GM21526 (cell line): ENCODE measurements around the gene SNHG17.
"Not testable (repeated sequence)": the region's sequence is repeated elsewhere in the genome, so short reads cannot be mapped to it uniquely, and the experiment has no call there.

ENCODE experiments used
- ATAC-seq: cut with Tn5 transposase; IDR thresholded peaks from one replicate; pipeline ENCODE4 v1.9.1; 2021; ENCODE audit warnings: moderate library complexity; ENCODE audit not compliant: unreplicated experiment, low FRiP score

SNHG17 gene

DNA sequence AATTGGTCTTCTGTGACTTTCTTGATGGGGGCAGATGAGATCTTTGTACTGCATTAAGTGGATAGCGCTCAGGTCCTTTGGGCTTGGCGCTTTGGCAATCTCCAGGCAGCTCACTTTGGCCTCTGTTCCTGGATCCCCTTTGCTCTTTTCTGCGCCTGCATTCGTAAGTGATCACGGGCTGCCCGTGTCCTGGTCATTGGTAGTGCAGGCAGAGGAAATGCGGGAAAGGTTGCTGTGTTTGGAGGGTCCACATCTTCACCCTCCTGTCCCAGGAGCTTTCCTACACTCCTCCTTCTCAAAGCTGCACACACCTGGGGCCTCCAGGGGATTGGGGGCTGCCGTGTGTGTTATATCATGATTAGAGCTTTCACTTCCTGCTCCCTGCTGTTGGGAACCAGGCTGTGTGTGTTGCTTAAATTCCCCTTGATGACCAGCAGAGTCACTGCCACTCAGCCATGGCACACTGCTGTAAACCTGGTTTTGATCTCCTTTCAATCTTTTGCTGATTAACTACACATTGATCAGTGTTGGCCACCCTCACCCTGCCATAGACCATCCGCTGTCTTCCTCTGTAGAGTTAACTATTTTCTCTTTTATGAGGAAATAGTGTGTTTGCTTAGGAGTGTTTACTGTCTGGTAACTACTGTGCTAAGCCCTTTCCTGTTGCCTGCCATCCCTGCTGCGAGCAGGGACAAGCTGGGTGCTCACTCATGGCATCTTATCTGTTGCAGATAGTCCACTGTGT, 13.0 kb upstream of the SNHG17 start:
- no peak for ATAC-seq

DNA sequence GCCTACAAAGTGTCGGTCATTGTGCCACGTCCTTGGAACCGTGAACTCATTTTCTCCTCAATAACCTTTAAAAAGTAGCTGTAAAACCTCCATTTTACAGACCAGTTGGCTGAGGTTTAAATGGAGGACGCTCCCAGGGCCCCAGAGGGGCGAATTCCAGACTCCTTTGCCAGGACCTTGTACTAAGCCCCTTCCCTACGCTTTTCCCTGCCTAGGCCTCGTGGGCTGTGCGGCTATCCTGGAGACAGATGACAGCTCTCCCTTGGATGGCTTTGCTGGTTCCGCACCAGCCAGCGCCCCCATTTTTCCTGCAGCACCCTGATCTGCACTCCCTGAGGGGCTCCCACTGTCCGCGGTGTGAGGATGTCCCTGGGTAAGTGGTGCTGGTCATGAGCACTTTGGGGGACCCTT, 12.1 kb upstream of the SNHG17 start:
- no peak for ATAC-seq

GRCh38 chr20:38446441-38447209, 11.5 kb upstream of the SNHG17 start:
- peak; percentile 64 for ATAC-seq

DNA sequence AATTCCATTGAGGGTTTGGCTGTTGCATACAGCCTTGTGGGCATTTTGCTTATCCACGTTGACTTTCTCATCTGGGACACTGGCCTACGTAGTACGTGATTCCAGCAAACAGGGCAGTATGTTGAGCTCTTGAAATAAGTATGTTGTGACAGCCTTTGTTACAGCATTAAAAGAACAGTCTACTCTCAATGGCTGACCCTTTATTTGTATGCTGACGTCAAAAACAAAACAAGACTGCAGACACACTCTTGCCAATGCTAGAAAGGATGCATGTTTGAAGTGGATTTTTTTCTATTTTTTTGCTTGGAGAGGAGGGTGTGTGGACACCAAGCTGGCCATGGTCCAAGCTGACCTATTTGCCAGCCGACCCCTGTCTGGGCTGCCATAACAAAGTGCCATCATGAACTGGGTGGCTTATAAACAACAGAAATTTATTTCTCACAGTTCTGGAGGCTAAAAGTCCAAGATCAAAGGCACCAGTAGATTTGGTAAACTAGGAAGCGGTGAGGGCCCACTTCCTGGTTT, 10.8 kb upstream of the SNHG17 start:
- no peak for ATAC-seq

DNA sequence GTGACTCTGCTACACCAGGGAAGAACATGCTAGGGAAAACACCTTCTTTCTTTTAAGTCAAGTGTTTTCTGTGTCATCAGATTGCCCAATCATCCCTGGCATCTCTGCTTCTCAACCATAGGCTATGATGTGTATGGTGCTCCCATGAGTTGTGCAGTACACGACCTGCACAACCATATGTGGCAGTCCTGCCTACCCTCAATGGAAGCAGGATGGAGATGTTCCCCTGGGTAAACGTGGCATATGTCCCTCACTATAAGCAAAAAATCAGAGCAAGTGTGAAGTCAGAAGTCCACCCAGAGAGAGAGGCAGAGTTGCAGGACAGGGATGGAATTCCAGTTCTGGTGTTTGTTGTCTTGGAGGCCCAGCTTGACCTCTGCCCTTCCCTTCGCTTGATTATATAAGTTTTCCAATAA, 10.3 kb upstream of the SNHG17 start:
- ATAC-seq: no peak

DNA sequence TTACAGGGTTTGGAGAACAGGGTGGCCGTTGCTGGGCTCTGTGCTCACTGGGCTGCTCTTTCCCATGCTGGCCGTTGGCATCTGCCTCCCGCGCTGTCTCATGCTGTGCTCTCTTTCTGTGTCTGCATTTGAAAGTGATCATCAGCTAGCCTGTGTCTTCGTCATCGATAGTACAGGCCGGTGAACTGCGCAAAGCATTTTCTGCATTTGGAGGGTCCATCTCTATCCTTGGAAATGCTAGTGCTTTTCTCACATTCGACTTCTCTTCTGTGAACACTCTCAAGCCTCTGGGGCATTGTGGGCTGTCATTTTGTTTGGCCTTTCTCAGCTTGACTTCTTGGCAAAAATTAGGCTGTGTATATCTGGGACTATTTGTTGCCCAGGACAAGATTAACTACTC, 6.8 kb upstream of the SNHG17 start:
- ATAC-seq: no peak

- ATAC-seq: not testable (repeated sequence)
Observed at GRCh38 chr20:38441110-38441509, 6.0 kb upstream of the SNHG17 start.

DNA sequence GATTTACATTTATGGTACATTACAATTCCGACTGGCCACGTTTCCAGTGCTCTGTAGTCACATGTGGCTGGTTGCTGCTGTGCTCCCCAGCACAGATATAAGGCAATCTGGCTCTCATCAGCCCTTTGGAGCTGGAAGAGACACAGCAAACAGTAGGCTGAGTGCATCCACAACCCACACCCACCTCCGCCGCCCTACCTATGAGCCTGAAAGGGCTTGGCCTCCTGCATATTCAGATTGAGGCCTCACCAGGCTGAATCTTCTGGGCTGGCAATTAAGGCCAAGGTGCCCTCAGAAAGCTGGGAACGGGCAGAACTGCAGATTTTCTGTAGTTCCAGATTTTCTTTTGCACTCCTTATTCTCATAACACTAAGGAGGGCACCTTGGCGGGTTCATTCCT, 2.7 kb upstream of the SNHG17 start:
- ATAC-seq: no peak

DNA sequence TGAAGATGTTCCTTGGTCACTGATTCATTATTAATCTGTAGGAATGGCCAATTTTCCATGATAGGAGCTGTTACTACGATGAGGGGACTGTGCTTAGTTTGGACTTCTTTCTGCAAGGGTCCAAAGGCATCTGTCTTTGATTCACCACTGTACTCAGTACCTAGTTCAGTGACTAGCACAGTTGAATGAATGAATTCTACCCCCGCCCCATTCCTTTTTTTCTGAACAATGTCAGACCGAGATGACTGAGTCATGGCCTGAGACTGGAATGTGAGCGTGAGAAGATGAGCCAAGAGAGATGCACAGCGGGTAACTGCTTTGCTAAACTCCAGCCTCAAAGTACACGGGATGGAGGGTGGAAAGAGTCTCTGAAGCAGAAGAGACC, 419 bp upstream of the SNHG17 start:
- ATAC-seq: no peak

- ATAC-seq: no peak
Observed at GRCh38 chr20:38434301-38434741, 807 bp downstream of the SNHG17 start.

DNA sequence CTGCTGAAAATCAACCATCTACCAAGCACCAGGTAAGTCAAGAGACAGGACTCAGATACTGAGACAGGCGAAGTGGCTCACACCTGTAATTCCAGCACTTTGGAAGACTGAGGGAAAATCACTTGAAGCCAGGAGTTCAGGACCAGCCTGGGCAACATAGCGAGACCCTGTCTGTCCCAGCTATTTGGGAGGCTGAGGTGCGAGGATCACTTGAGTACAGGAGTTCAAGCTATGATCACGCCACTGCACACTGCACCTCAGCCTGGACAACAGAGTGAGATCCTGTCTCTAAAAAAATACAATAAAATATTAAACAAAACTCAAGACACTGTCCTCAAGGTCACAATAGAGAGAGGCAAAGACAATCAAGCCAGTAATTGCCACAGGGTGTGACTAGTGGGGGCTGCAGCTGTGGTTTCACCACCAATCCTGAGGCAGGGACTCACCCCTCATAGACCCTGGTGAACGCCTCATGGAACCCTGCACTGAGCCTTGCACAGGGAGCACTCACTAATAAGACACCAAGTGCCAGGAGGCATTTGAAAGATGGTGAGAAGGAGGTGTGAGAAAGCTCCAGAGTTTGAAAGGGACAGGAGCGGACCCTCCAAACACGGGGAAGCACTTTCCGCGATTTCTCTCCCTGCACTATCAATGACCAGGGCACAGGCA, 1.7 kb downstream of the SNHG17 start:
- ATAC-seq: no peak

GRCh38 chr20:38432870-38433269, 2.3 kb downstream of the SNHG17 start:
- ATAC-seq: not testable (repeated sequence)

- ATAC-seq: no peak
Observed at GRCh38 chr20:38432292-38432691, 2.8 kb downstream of the SNHG17 start.

DNA sequence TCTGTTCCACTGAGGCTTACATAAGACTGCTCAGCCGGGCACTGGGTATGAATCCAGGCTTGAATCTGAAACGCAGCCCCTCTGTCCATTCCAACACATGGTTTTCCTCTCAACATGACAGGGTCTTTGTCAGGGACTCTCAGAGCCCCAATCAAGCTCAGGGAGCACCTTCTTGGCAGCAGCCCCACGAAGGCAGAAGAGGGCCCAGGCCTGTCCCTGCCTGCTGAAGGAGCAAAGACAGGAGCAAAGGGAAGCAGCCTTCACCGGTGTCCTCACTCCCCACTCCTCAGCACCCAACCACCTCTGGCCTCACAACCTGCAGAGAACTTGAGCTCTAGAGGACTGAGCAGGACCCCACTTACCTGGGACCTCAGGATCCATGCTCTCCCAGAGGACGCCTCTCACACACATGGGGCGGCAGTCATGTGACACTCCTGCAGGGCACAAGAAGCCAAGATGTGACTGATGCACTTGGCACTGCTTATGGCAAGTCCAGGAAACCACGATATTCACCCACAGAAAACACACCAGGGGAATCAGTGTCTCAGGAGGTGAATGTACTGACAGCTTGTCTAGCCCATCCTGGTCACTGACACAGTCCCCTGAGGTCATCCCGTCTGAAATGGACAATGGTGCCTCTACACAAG, 4.3 kb downstream of the SNHG17 start:
- no peak for ATAC-seq

GRCh38 chr20:38429301-38429700, 5.8 kb downstream of the SNHG17 start:
- no peak for ATAC-seq

GRCh38 chr20:38428800-38429199, 6.3 kb downstream of the SNHG17 start:
- ATAC-seq: no peak

GRCh38 chr20:38427655-38428023, 7.5 kb downstream of the SNHG17 start:
- ATAC-seq: no peak

GRCh38 chr20:38426006-38426897, 8.9 kb downstream of the SNHG17 start:
- no peak for ATAC-seq

DNA sequence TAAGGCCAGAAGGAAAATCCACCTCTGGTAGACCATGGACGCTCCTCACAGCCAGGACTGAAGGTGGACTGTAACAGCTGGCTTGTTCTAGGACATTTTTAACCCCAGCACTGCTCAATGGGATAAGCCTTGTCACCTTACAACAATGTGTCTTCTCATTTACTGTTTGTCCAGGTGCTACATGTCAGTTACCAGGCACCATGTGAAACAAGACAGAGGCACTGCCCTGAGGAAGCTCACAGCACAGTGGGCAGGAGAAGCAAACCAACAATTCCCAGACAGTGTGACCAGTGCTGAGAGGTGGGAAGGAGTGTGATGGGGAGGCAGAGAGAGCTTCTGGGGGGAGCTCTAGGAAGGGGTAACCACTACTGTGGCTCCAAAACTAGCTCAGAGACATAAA, 10.7 kb downstream of the SNHG17 start:
- no peak for ATAC-seq

- no peak for ATAC-seq
Observed at GRCh38 chr20:38423541-38423940, 11.6 kb downstream of the SNHG17 start.
